Bronchial epithelial cell (primary cell): ENCODE measurements around the gene PTPRA. TPM values are rescaled to one million over a fixed set of nuclear protein-coding genes. Genes with fewer than 3 reads are reported as not detected.
"Not testable (repeated sequence)": the region's sequence is repeated elsewhere in the genome, so short reads cannot be mapped to it uniquely, and the experiment has no call there.

ENCODE experiments used
- DNase-seq: peaks from one replicate; pipeline ENCODE4 v3.0.0-alpha.2; 2010; ENCODE audit warnings: low read depth
- FAIRE-seq: peaks from 2 replicates; lab custom pipeline; 2011; peaks lifted over from hg19 to GRCh38; lab: Jason Lieb, UNC
- H3K27me3 ChIP-seq: 2 replicates; pipeline ENCODE4 v1.5.1; 2011; ENCODE audit warnings: low read length; ENCODE audit not compliant: control insufficient read depth, insufficient read depth
- H3K36me3 ChIP-seq: 2 replicates; pipeline ENCODE4 v1.5.1; 2011; ENCODE audit warnings: low read length; ENCODE audit not compliant: control insufficient read depth, insufficient read depth
- H3K4me3 ChIP-seq: 2 replicates; pipeline ENCODE4 v1.5.1; 2011; ENCODE audit warnings: mild to moderate bottlenecking, low read depth, low read length, control low read depth
- CTCF ChIP-seq: IDR thresholded peaks from 2 replicates; pipeline ENCODE4 v1.5.1; 2011; ENCODE audit warnings: mild to moderate bottlenecking, moderate library complexity, low read length, control low read depth, inconsistent platforms; ENCODE audit not compliant: insufficient read depth, severe bottlenecking
- total RNA-seq: library from RNA; depleted of rRNA; stranded (reverse); fragments of >200 nt; gene quantifications from 2 replicates; pipeline ENCODE4 v1.2.1, GENCODE V29; 2014

Gene PTPRA
- total RNA-seq, 1 donor from 2014 or later, result 20.8 TPM

- DNase-seq (no peak), FAIRE-seq (no peak)
- TF ChIP-seq CTCF, result no peak
- no peaks in the 10 kb centered on the region for H3K27me3 ChIP-seq
- peaks cover 9% of the 10 kb centered on the region for H3K36me3 ChIP-seq
- H3K4me3 ChIP-seq, result no peak overlapping the region
Measured at GRCh38 chr20:3021327-3021726, 148.0 kb downstream of the PTPRA start.

- Histone ChIP-seq H3K4me3 (no peak overlapping the region), H3K27me3 (no peaks in the 10 kb centered on the region), H3K36me3 (peaks cover 10% of the 10 kb centered on the region)
- DNase-seq (no peak), FAIRE-seq (peak; percentile 55)
- TF ChIP-seq CTCF, result no peak
Measured at GRCh38 chr20:3021777-3022176, 148.5 kb downstream of the PTPRA start.

- H3K4me3 ChIP-seq, DNase-seq, H3K27me3 ChIP-seq: not testable (repeated sequence)
- H3K36me3 ChIP-seq, result peaks cover 14% of the 10 kb centered on the region
- FAIRE-seq, result peak; percentile 58
Measured at GRCh38 chr20:3022559-3023490, 149.5 kb downstream of the PTPRA start.

GRCh38 chr20:3027987-3028386, 154.7 kb downstream of the PTPRA start:
- peaks cover 18% of the 10 kb centered on the region for H3K36me3 ChIP-seq
- FAIRE-seq, result no peak

GRCh38 chr20:3031524-3032147, 158.4 kb downstream of the PTPRA start:
- TF ChIP-seq CTCF, result no peak
- Histone ChIP-seq H3K4me3 (no peak overlapping the region), H3K36me3 (peaks cover 16% of the 10 kb centered on the region), H3K27me3 (no peaks in the 10 kb centered on the region)
- FAIRE-seq (no peak), DNase-seq (no peak)

More at GRCh38 chr20:3027987-3028386, 154.7 kb downstream of the PTPRA start:
- DNase-seq, result no peak
- TF ChIP-seq CTCF, result no peak
- H3K4me3 ChIP-seq, result no peak overlapping the region
- no peaks in the 10 kb centered on the region for H3K27me3 ChIP-seq

GRCh38 chr20:3032624-3033023, 159.3 kb downstream of the PTPRA start:
- no peak for TF ChIP-seq CTCF
- no peak for FAIRE-seq
- DNase-seq, result no peak
- Histone ChIP-seq H3K27me3 (no peaks in the 10 kb centered on the region), H3K4me3 (no peak overlapping the region), H3K36me3 (peaks cover 17% of the 10 kb centered on the region)
